ENCODE measurements around the gene TSSK3.

The TSSK3 gene

DNA sequence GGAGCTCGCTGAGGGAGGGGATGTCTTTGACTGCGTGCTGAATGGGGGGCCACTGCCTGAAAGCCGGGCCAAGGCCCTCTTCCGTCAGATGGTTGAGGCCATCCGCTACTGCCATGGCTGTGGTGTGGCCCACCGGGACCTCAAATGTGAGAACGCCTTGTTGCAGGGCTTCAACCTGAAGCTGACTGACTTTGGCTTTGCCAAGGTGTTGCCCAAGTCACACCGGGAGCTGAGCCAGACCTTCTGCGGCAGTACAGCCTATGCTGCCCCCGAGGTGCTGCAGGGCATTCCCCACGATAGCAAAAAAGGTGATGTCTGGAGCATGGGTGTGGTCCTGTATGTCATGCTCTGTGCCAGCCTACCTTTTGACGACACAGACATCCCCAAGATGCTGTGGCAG, 1.4 kb downstream of the TSSK3 start:
- Histone ChIP-seq H3K79me2 (ENCODE audit: insufficient read depth, low read length) (no peaks in the 10 kb centered on the region), H3K27me3 (ENCODE audit: insufficient read depth, low read length, poor library complexity) (no peaks in the 10 kb centered on the region), H3K4me1 (ENCODE audit: insufficient read depth, low read length) (no peaks in the 10 kb centered on the region), H3K9ac (ENCODE audit: low read depth, low read length) (no peak overlapping the region), H3K27ac (ENCODE audit: low read length) (no peak overlapping the region), H3K36me3 (ENCODE audit: insufficient read depth, low read length) (peaks cover 62% of the 10 kb centered on the region), H4K20me1 (ENCODE audit: insufficient read depth, low read length) (no peaks in the 10 kb centered on the region; the same call in 1 of the 2 replicates), H3K4me2 (ENCODE audit: insufficient read depth, low read length) (no peak overlapping the region), H2AFZ (ENCODE audit: low read depth, low read length) (no peak overlapping the region), H3K9me3 (ENCODE audit: insufficient read depth, low read length, severe bottlenecking) (no peaks in the 10 kb centered on the region), H3K4me3 (ENCODE audit: low read depth in 1 of 2, low read length in 2 of 2) (no peak overlapping the region)
- no peak for TF ChIP-seq EZH2 (IDR thresholded peaks at IDR 0.05; ENCODE audit: borderline replicate concordance, low read depth, low read length, severe bottlenecking)
- TF ChIP-seq, protein P1, sequence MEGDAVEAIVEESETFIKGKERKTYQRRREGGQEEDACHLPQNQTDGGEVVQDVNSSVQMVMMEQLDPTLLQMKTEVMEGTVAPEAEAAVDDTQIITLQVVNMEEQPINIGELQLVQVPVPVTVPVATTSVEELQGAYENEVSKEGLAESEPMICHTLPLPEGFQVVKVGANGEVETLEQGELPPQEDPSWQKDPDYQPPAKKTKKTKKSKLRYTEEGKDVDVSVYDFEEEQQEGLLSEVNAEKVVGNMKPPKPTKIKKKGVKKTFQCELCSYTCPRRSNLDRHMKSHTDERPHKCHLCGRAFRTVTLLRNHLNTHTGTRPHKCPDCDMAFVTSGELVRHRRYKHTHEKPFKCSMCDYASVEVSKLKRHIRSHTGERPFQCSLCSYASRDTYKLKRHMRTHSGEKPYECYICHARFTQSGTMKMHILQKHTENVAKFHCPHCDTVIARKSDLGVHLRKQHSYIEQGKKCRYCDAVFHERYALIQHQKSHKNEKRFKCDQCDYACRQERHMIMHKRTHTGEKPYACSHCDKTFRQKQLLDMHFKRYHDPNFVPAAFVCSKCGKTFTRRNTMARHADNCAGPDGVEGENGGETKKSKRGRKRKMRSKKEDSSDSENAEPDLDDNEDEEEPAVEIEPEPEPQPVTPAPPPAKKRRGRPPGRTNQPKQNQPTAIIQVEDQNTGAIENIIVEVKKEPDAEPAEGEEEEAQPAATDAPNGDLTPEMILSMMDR (IDR thresholded peaks at IDR 0.05; ENCODE audit: borderline replicate concordance, extremely low read depth, low read length, poor library complexity, severe bottlenecking), result no peak
- ATAC-seq (ENCODE audit: insufficient read depth, low read depth) (no peak), DNase-seq (no peak)

DNA sequence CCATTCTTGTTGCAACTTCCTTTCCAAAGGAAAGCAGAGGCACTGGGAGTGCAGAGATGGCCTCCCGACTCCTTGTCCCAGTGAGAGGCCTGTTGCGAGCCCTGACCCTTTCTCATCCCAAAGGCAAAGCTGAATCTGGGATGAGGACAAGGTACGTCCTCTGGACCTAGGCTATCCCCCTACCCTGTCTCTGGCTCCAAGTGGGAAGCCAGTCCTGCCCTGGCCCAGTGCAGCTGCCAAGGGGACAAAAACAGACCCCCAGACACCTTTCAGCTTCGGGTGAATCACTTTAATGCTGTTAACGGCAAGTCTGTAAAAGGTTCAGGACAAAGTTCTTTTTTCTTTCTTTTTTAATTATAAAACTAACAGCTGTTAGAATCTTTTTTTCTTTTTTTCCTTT, 2.5 kb downstream of the TSSK3 start:
- no peaks in the 10 kb centered on the region for H3K27me3 ChIP-seq (ENCODE audit: insufficient read depth, low read length, poor library complexity)
- H2AFZ ChIP-seq (ENCODE audit: low read depth, low read length), result no peak overlapping the region
- no peak overlapping the region for H3K9ac ChIP-seq (ENCODE audit: low read depth, low read length)
- no peak overlapping the region for H3K27ac ChIP-seq (ENCODE audit: low read length)
- no peaks in the 10 kb centered on the region for H3K79me2 ChIP-seq (ENCODE audit: insufficient read depth, low read length)
- ATAC-seq (ENCODE audit: insufficient read depth, low read depth), result no peak
- no peak overlapping the region for H3K4me2 ChIP-seq (ENCODE audit: insufficient read depth, low read length)
- H3K9me3 ChIP-seq (ENCODE audit: insufficient read depth, low read length, severe bottlenecking), result no peaks in the 10 kb centered on the region
- no peak for TF ChIP-seq EZH2 (IDR thresholded peaks at IDR 0.05; ENCODE audit: borderline replicate concordance, low read depth, low read length, severe bottlenecking)
- TF ChIP-seq, protein P1 (IDR thresholded peaks at IDR 0.05; ENCODE audit: borderline replicate concordance, extremely low read depth, low read length, poor library complexity, severe bottlenecking), result no peak
- no peak overlapping the region for H3K4me3 ChIP-seq (ENCODE audit: low read depth in 1 of 2, low read length in 2 of 2)
- H4K20me1 ChIP-seq (ENCODE audit: insufficient read depth, low read length), result peaks cover 4% of the 10 kb centered on the region; the same call in 1 of the 2 replicates
- no peak for DNase-seq
- no peaks in the 10 kb centered on the region for H3K4me1 ChIP-seq (ENCODE audit: insufficient read depth, low read length)
- H3K36me3 ChIP-seq (ENCODE audit: insufficient read depth, low read length), result peaks cover 70% of the 10 kb centered on the region

DNA sequence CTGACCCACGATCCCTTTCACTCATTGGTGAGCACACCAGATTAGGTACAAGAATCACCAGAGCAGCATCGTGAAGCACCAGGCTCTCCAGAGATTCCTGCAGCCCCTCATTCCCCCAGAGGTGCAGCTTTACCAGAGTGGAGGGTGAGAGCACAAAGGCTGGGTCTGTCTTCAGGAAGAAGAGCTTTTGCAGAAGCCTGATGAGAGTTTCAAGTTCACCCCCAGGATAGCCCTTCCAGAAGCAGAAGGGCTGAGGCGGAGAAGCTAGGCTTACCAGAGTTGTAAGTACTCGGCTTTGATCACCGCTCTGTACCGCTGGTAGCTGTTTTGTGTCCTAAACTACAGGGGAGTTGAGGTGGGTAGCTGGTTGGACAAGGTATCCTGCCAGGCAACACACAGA, 3.1 kb downstream of the TSSK3 start:
- DNase-seq (no peak), ATAC-seq (ENCODE audit: insufficient read depth, low read depth) (no peak)
- TF ChIP-seq, protein P1 (IDR thresholded peaks at IDR 0.05; ENCODE audit: borderline replicate concordance, extremely low read depth, low read length, poor library complexity, severe bottlenecking), result no peak
- TF ChIP-seq EZH2 (IDR thresholded peaks at IDR 0.05; ENCODE audit: borderline replicate concordance, low read depth, low read length, severe bottlenecking), result no peak
- H3K27me3 ChIP-seq (ENCODE audit: insufficient read depth, low read length, poor library complexity), result no peaks in the 10 kb centered on the region
- no peak overlapping the region for H3K9ac ChIP-seq (ENCODE audit: low read depth, low read length)
- H2AFZ ChIP-seq (ENCODE audit: low read depth, low read length), result no peak overlapping the region
- no peak overlapping the region for H3K4me2 ChIP-seq (ENCODE audit: insufficient read depth, low read length)
- H3K4me1 ChIP-seq (ENCODE audit: insufficient read depth, low read length), result no peaks in the 10 kb centered on the region
- peaks cover 4% of the 10 kb centered on the region; the same call in 1 of the 2 replicates for H4K20me1 ChIP-seq (ENCODE audit: insufficient read depth, low read length)
- H3K79me2 ChIP-seq (ENCODE audit: insufficient read depth, low read length), result no peaks in the 10 kb centered on the region
- H3K9me3 ChIP-seq (ENCODE audit: insufficient read depth, low read length, severe bottlenecking), result no peaks in the 10 kb centered on the region
- no peak overlapping the region for H3K4me3 ChIP-seq (ENCODE audit: low read depth in 1 of 2, low read length in 2 of 2)
- H3K36me3 ChIP-seq (ENCODE audit: insufficient read depth, low read length), result peaks cover 70% of the 10 kb centered on the region
- H3K27ac ChIP-seq (ENCODE audit: low read length), result no peak overlapping the region
